ENCODE measurements around the gene HSPA2. TPM values are rescaled to one million over a fixed set of nuclear protein-coding genes. Genes with fewer than 3 reads are reported as not detected.
A peak's percentile ranks its signal among the peaks of the same experiment; 100 is the strongest.

The HSPA2 gene
- 18.9 and 19.7 TPM in 2 replicates for total RNA-seq (2012; rRNA removed)
- polyA plus RNA-seq (2012; rRNA removed), result 18.4 and 20.0 TPM in 2 replicates
- 7.7 and 22.7 TPM in 2 replicates for polyA plus RNA-seq (2012; cell fraction: cytosol; rRNA removed)
- 11.5 and 11.7 TPM in 2 replicates for polyA plus RNA-seq (2012; cell fraction: nucleus; rRNA removed; ENCODE audit: low replicate concordance)
- Bru-seq, nascent RNA, result percentile 59 among the genes with signal in this experiment
- percentile 72 among the genes with signal in this experiment for BruChase-seq, experiment 1, labeled RNA remaining after a 6-hour chase
- BruChase-seq, experiment 2, labeled RNA remaining after a 2-hour chase, result percentile 66 among the genes with signal in this experiment
- long read RNA-seq, transcript HSPA2-201 (1 exons, 2,767 nt), result major isoform, 154 of 154 reads
- long read RNA-seq, partial matches to known transcripts, result 0 of 154 reads
- long read RNA-seq, other reads (novel, unspliced or antisense), result 0 of 154 reads

DNA sequence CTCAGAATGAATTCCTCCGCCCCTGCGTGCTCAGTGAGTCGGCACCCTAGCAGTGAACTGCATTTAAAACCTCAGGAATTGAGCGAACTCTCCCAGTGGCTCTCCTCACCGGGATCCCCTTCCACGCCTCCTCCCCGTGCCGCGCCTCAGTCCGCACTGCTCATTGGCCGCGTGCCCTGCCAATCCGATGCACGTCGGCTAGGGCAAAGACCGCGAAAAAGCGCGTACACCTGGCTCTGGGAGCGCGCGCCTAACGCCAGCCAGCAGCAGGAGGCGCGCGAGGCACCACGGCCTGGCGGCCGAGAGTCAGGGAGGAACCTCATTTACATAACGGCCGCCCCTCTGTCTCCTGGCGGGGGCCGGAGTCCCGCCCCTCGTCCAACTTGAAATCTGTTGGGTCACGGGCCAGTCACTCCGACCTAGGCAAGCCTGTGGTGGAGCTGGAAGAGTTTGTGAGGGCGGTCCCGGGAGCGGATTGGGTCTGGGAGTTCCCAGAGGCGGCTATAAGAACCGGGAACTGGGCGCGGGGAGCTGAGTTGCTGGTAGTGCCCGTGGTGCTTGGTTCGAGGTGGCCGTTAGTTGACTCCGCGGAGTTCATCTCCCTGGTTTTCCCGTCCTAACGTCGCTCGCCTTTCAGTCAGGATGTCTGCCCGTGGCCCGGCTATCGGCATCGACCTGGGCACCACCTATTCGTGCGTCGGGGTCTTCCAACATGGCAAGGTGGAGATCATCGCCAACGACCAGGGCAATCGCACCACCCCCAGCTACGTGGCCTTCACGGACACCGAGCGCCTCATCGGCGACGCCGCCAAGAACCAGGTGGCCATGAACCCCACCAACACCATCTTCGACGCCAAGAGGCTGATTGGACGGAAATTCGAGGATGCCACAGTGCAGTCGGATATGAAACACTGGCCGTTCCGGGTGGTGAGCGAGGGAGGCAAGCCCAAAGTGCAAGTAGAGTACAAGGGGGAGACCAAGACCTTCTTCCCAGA, at the start of gene HSPA2:
Gene HSPA2 (plus strand): TSS at position 534 of the 995 bp plus-strand sequence. CDS start 109 bp downstream, at position 643.
- Histone ChIP-seq H3K9ac (ENCODE audit: low read depth, low read length) (peak within 1 kb of the TSS; percentile 15; the same call in 1 of the 2 replicates), H3K36me3 (ENCODE audit: control insufficient read depth, insufficient read depth, low read length) (no peaks in the 10 kb centered on the region), H3K27me3 (ENCODE audit: control insufficient read depth, insufficient read depth, low read length) (no peaks in the 10 kb centered on the region), H2BK120ac (ENCODE audit: low read depth, low read length) (peak within 1 kb of the TSS; percentile 86), H2AK9ac (replicated peaks; ENCODE audit: low read depth, low read length, poor library complexity) (peak within 1 kb of the TSS; percentile 71), H3K23ac (ENCODE audit: low read depth, low read length) (peak within 1 kb of the TSS; percentile 67; the same call in 1 of the 2 replicates), H3K4me1 (ENCODE audit: control insufficient read depth, insufficient read depth, low read length) (no peaks in the 10 kb centered on the region; the same call in 1 of the 2 replicates), H4K5ac (ENCODE audit: low read depth, low read length) (peak within 1 kb of the TSS; percentile 19), H3K9me3 (ENCODE audit: control insufficient read depth, insufficient read depth, low read length) (peaks cover 11% of the 10 kb centered on the region), H3K14ac (replicated peaks; ENCODE audit: low read depth, low read length) (peak within 1 kb of the TSS; percentile 71), H2BK5ac (ENCODE audit: low read depth, low read length, poor library complexity, severe bottlenecking) (peak within 1 kb of the TSS; percentile 44), H3K79me1 (ENCODE audit: low read depth in 1 of 2, low read length in 2 of 2) (peaks cover 15 to 27% of the 10 kb centered on the region in 2 experiments; a peak in 3 of 4 replicates), H2AK5ac (ENCODE audit: low read depth, low read length) (peak within 1 kb of the TSS; percentile 94), H3K9me1 (ENCODE audit: insufficient read depth, low read length) (peaks cover 12% of the 10 kb centered on the region; the same call in 1 of the 2 replicates), H3K56ac (ENCODE audit: extremely low read depth, insufficient read depth, low read length) (0 out of 2 replicates have a peak within 1 kb of the TSS, but pooled peaks have one; percentile 78), H3K4ac (ENCODE audit: low read depth, low read length) (peak within 1 kb of the TSS; percentile 86), H4K20me1 (ENCODE audit: insufficient read depth, low read length) (no peaks in the 10 kb centered on the region; the same call in none of the 2 replicates), H3K18ac (ENCODE audit: low read depth, low read length) (peak within 1 kb of the TSS; percentile 3; the same call in 1 of the 2 replicates), H3K27ac (ENCODE audit: insufficient read depth, low read length) (peak within 1 kb of the TSS; percentile 40), H3K4me2 (ENCODE audit: low read depth, low read length) (peak within 1 kb of the TSS; percentile 70), H3K4me3 (ENCODE audit: insufficient read depth, low read depth, low read length) (peak within 1 kb of the TSS; percentile 67), H2BK20ac (ENCODE audit: low read depth, low read length) (no peak within 1 kb of the TSS), H4K91ac (ENCODE audit: insufficient read depth, low read depth, low read length) (peak within 1 kb of the TSS; percentile 17), H2BK15ac (ENCODE audit: low read depth, low read length) (peak within 1 kb of the TSS; percentile 60; the same call in 2 of the 3 replicates), H2AFZ (replicated peaks; ENCODE audit: low read length, poor library complexity) (peak within 1 kb of the TSS; percentile 94), H4K8ac (ENCODE audit: low read depth in 2 of 2, low read length in 2 of 2) (peak within 1 kb of the TSS; percentile 51 to 89)
- CTCF ChIA-PET, result interaction anchor here (0.5 to 1.8 kb wide), 9 partner anchors 16 to 272 kb away, joined by 3 to 13 read pairs (median 5); no protein-coding TSS in a partner anchor
- POLR2A ChIA-PET (ENCODE audit: unreplicated experiment), result interaction anchor here (0.6 to 1.2 kb wide), 4 partner anchors 31 to 158 kb away, joined by 3 to 14 read pairs (median 4); no protein-coding TSS in a partner anchor
- no TSS peak for BruUV-seq (replicated peaks)
- DNase-seq (peak; percentile 99), ATAC-seq (ENCODE audit: low read depth) (peak; percentile 95)
- dilution Hi-C loops (cut with HindIII; ENCODE audit: low sequenced_read_pairs, unreplicated experiment), result no loop called here
- intact Hi-C loops (cut with micrococcal nuclease), result loop anchor here (1.0 to 5.0 kb wide), 5 partner anchors 72 to 222 kb away; no protein-coding TSS in a partner anchor
- 5% methylated on average over 35 of the region's 79 CpGs; no CpG with 5 or more reads in 1 of the 2 experiments for WGBS, 2 experiments (ENCODE audit: extremely low coverage in 2 of 2, insufficient read length in 1 of 2)
- in situ Hi-C loops (cut with MboI; ENCODE audit: low sequenced_read_pairs), result loop anchor here (5.0 to 25.0 kb wide), 2 partner anchors 92 to 372 kb away; partner anchors contain the start of gene CHURC1
- TF ChIP-seq, protein P1, sequence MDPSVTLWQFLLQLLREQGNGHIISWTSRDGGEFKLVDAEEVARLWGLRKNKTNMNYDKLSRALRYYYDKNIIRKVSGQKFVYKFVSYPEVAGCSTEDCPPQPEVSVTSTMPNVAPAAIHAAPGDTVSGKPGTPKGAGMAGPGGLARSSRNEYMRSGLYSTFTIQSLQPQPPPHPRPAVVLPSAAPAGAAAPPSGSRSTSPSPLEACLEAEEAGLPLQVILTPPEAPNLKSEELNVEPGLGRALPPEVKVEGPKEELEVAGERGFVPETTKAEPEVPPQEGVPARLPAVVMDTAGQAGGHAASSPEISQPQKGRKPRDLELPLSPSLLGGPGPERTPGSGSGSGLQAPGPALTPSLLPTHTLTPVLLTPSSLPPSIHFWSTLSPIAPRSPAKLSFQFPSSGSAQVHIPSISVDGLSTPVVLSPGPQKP (IDR thresholded peaks at IDR 0.05; ENCODE audit: borderline replicate concordance, low read depth, low read length), result no peak
- peak; percentile 93 for TF ChIP-seq BHLHE40 (IDR thresholded peaks at IDR 0.05; ENCODE audit: low read depth, low read length)
- 0 out of 2 replicates have a peak, but pooled peaks have one; percentile 12 for TF ChIP-seq MXI1 (IDR thresholded peaks at IDR 0.05; ENCODE audit: borderline replicate concordance, low read depth, low read length)
- TF ChIP-seq, protein P2, sequence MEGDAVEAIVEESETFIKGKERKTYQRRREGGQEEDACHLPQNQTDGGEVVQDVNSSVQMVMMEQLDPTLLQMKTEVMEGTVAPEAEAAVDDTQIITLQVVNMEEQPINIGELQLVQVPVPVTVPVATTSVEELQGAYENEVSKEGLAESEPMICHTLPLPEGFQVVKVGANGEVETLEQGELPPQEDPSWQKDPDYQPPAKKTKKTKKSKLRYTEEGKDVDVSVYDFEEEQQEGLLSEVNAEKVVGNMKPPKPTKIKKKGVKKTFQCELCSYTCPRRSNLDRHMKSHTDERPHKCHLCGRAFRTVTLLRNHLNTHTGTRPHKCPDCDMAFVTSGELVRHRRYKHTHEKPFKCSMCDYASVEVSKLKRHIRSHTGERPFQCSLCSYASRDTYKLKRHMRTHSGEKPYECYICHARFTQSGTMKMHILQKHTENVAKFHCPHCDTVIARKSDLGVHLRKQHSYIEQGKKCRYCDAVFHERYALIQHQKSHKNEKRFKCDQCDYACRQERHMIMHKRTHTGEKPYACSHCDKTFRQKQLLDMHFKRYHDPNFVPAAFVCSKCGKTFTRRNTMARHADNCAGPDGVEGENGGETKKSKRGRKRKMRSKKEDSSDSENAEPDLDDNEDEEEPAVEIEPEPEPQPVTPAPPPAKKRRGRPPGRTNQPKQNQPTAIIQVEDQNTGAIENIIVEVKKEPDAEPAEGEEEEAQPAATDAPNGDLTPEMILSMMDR (conservative IDR thresholded peaks at IDR 0.05; ENCODE audit: low read depth, low read length), result peak; percentile 97
- peak; percentile 86 for TF ChIP-seq SMC3 (IDR thresholded peaks at IDR 0.05; ENCODE audit: low read depth, low read length)
- TF ChIP-seq, protein P3, sequence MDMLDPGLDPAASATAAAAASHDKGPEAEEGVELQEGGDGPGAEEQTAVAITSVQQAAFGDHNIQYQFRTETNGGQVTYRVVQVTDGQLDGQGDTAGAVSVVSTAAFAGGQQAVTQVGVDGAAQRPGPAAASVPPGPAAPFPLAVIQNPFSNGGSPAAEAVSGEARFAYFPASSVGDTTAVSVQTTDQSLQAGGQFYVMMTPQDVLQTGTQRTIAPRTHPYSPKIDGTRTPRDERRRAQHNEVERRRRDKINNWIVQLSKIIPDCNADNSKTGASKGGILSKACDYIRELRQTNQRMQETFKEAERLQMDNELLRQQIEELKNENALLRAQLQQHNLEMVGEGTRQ (IDR thresholded peaks at IDR 0.05; ENCODE audit: low read depth, low read length), result peak; percentile 62
- peak; percentile 12 for TF ChIP-seq FOS (IDR thresholded peaks at IDR 0.05; ENCODE audit: low read depth, low read length)
- TF ChIP-seq RAD21 (IDR thresholded peaks at IDR 0.05; ENCODE audit: low read length), result peak; percentile 78
